Neural progenitor cell (in vitro differentiated cells): ENCODE results near the gene SERPINA9.

Experiments
- CTCF ChIP-seq: fragments of 200-600 bp; sonication (generic); IDR thresholded peaks from 2 replicates; pipeline ENCODE4 v1.5.1; 2017; ENCODE audit warnings: antibody characterized with exemption, mild to moderate bottlenecking
- EZH2 ChIP-seq: fragments of 200-600 bp; sonication (generic); IDR thresholded peaks from 2 replicates; pipeline ENCODE4 v1.6.1; 2017; ENCODE audit warnings: antibody characterized with exemption, mild to moderate bottlenecking, moderate library complexity
- EZH2phosphoT487 ChIP-seq: fragments of 200-600 bp; sonication (generic); IDR thresholded peaks from 2 replicates; pipeline ENCODE4 v1.6.1; 2017; ENCODE audit warnings: antibody characterized with exemption

- TF ChIP-seq CTCF (no peak), EZH2phosphoT487 (no peak), EZH2 (no peak)
Observed at GRCh38 chr14:94481468-94482131, 5.6 kb upstream of the SERPINA9 start.
